ENCODE measurements around the gene CCDC148. TPM values are rescaled to one million over a fixed set of nuclear protein-coding genes. Genes with fewer than 3 reads are reported as not detected.

Gene CCDC148
- total and polyA plus RNA-seq, 2 donors (not counting 3 experiments of a cell fraction or from before 2014, with no cell fraction given): 0.04 to 0.69 TPM

DNA sequence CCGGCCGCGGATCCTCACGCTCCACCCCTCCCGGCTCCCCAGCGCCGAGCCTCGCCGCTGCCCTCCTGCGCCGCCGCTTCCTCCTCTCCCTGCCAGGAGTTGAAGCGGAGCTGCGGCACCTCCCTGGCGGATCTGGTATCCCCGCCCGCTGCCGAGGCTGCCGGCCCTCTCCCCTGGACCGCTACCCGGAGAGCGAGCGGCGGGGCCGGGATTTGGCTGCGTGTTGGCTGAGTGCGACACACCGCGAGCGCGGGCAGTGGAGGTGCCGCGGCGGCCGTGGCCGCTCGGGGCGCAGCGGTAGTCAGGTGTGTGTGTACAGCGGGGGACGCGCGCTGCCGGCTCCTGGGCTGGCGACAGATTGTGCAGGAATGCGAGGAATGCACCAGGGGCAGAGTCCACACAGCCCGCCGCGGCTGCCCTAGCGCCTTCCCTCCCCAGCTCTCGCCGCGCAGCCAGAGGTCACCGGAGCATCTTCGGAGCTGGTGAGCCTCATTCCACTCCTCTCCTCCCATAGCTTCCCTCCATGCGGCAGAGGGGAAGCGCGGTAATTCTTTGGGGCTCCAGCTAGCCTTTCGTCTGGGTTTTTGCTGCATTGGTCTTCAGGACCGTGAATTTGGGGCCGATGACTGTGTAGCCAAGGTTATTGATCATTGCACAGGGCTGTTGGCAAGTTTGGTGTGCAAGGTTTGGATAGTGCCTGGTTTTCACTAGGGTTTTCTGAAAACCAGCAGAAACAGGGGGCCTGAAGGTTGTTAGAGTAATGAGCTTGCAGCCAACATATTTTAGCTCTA, 1.5 kb upstream of the CCDC148 start:
- intact Hi-C loops (cut with micrococcal nuclease): loop anchor here (1.0 to 10.0 kb wide), 8 partner anchors 169 to 673 kb away; no protein-coding TSS in a partner anchor
- Histone ChIP-seq H3K36me3 (ENCODE audit: control insufficient read depth in 2 of 2, extremely low read depth in 1 of 2, insufficient read depth in 2 of 2, low read length in 2 of 2) (no peaks in the 10 kb centered on the region), H3K4me2 (ENCODE audit: insufficient read depth, low read length) (peak overlapping the region; percentile 92), H3K27ac (ENCODE audit: insufficient read depth, low read depth, low read length) (peak overlapping the region; percentile 75), H4K20me1 (replicated peaks; ENCODE audit: control insufficient read depth, extremely low read depth, insufficient read depth, low read length) (peaks cover 4% of the 10 kb centered on the region), H3K27me3 (ENCODE audit: control insufficient read depth in 2 of 2, insufficient read depth in 2 of 2, low read length in 2 of 2) (peaks cover 3 to 13% of the 10 kb centered on the region in 2 experiments), H3K4me1 (ENCODE audit: control insufficient read depth, extremely low read depth, insufficient read depth, low read length) (peaks cover 38% of the 10 kb centered on the region), H3K79me2 (ENCODE audit: control insufficient read depth, insufficient read depth, low read length) (peaks cover 48% of the 10 kb centered on the region), H3K9ac (replicated peaks; ENCODE audit: extremely low read depth, insufficient read depth, low read length) (peak overlapping the region; percentile 73), H3K9me3 (replicated peaks; ENCODE audit: control insufficient read depth, insufficient read depth, low read length) (no peaks in the 10 kb centered on the region), H3K9me1 (replicated peaks; ENCODE audit: control insufficient read depth, extremely low read depth, insufficient read depth, low read length) (no peaks in the 10 kb centered on the region), H3K4me3 (replicated peaks in 1 of 3; ENCODE audit: insufficient read depth in 1 of 3, low read depth in 1 of 3, low read length in 3 of 3) (peak overlapping the region; percentile 53 to 86 (median 81)), H2AFZ (ENCODE audit: low read depth, low read length) (peak overlapping the region; percentile 47)
- BruUV-seq (replicated peaks): no TSS peak
- dilution Hi-C loops (cut with MboI; ENCODE audit: extremely low pct_ligation_motif_present, low sequenced_read_pairs): no loop called here
- no peak for TF ChIP-seq FOS (IDR thresholded peaks at IDR 0.05; ENCODE audit: borderline replicate concordance, insufficient read depth, low read length)
- TF ChIP-seq, protein P1, sequence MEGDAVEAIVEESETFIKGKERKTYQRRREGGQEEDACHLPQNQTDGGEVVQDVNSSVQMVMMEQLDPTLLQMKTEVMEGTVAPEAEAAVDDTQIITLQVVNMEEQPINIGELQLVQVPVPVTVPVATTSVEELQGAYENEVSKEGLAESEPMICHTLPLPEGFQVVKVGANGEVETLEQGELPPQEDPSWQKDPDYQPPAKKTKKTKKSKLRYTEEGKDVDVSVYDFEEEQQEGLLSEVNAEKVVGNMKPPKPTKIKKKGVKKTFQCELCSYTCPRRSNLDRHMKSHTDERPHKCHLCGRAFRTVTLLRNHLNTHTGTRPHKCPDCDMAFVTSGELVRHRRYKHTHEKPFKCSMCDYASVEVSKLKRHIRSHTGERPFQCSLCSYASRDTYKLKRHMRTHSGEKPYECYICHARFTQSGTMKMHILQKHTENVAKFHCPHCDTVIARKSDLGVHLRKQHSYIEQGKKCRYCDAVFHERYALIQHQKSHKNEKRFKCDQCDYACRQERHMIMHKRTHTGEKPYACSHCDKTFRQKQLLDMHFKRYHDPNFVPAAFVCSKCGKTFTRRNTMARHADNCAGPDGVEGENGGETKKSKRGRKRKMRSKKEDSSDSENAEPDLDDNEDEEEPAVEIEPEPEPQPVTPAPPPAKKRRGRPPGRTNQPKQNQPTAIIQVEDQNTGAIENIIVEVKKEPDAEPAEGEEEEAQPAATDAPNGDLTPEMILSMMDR (IDR thresholded peaks at IDR 0.05; ENCODE audit: extremely low read depth in 1 of 2, insufficient read depth in 1 of 2, low read depth in 1 of 2, low read length in 2 of 2): peak; percentile 35 to 44
- TF ChIP-seq POLR2AphosphoS5 (IDR thresholded peaks at IDR 0.05; ENCODE audit: insufficient read depth, low read depth, low read length): peak; percentile 25
- FAIRE-seq (peak; percentile 8), DNase-seq (ENCODE audit: low read depth, low spot score) (peak; percentile 74)
- ChIA-PET CTCF (interaction anchor here (0.7 to 4.7 kb wide), 18 partner anchors 19 to 434 kb away, joined by 3 to 63 read pairs (median 5); no protein-coding TSS in a partner anchor), POLR2A (no interaction called here)

All from endothelial cell of umbilical vein (primary cell).